CD4-positive, alpha-beta T cell (primary cell): ENCODE measurements around the gene PRRX2. TPM values are rescaled to one million over a fixed set of nuclear protein-coding genes. Genes with fewer than 3 reads are reported as not detected.
A peak's percentile ranks its signal among the peaks of the same experiment; 100 is the strongest.

Experiments used
- ATAC-seq: fragments of 200-7000 bp; cut with Tn5 transposase; one replicate; pipeline ENCODE4 v1.10.0; 2022; ENCODE audit warnings: mild to moderate bottlenecking; ENCODE audit not compliant: poor library complexity
- CTCF ChIA-PET: fragments of 350-600 bp; sonication (Branson Sonifier 250); formaldehyde crosslinking; loops from one replicate; lab custom pipeline; 2021; ENCODE audit warnings: antibody characterized with exemption, inconsistent platforms; lab: Charles Lee
- POLR2A ChIA-PET: fragments of 350-600 bp; sonication (Branson Sonifier 250); formaldehyde crosslinking; loops from one replicate; lab custom pipeline; 2021; ENCODE audit warnings: antibody characterized with exemption, inconsistent platforms; lab: Charles Lee
- DNase-seq, 14 experiments: peaks; one replicate each; pipeline ENCODE4 v3.0.0-alpha.2; 2013 to 2020; ENCODE audit warnings: mixed read lengths in 2 of 14
- H3K27ac ChIP-seq, 2 donors: one replicate each; pipeline versions ENCODE4 v1.5.1 to v1.7.0; 2013; ENCODE audit warnings: low read length in 2 of 2, low read depth in 1 of 2, mild to moderate bottlenecking in 1 of 2
- H3K27me3 ChIP-seq, 2 experiments: 1 replicate in 1 of 2; 2 replicates in 1 of 2; pipeline versions ENCODE4 v1.6.1 to v1.7.0; 2013; ENCODE audit warnings: low read length in 2 of 2, control low read depth in 1 of 2, mild to moderate bottlenecking in 1 of 2, moderate library complexity in 1 of 2; ENCODE audit not compliant: insufficient read depth in 2 of 2, control insufficient read depth in 1 of 2
- H3K36me3 ChIP-seq: one replicate; pipeline ENCODE4 v1.6.1; 2013; ENCODE audit warnings: low read length, control low read depth; ENCODE audit not compliant: insufficient read depth
- H3K4me1 ChIP-seq: one replicate; pipeline ENCODE4 v1.6.1; 2013; ENCODE audit warnings: low read length, control low read depth; ENCODE audit not compliant: insufficient read depth
- H3K4me3 ChIP-seq: one replicate; pipeline ENCODE4 v1.5.1; 2013; ENCODE audit warnings: mild to moderate bottlenecking, low read length, moderate library complexity
- H3K9me3 ChIP-seq, 2 experiments: 1 replicate in 1 of 2; 2 replicates in 1 of 2; pipeline versions ENCODE4 v1.6.1 to v1.7.0; 2013; ENCODE audit warnings: low read length in 2 of 2, mild to moderate bottlenecking in 2 of 2, control low read depth in 1 of 2, moderate library complexity in 1 of 2; ENCODE audit not compliant: control insufficient read depth in 1 of 2, insufficient read depth in 1 of 2
- H3K27ac Mint-ChIP-seq: one replicate; pipeline ENCODE4 v1.8.0; 2020; ENCODE audit warnings: mixed read lengths
- H3K27me3 Mint-ChIP-seq: one replicate; pipeline ENCODE4 v1.8.0; 2021; ENCODE audit warnings: mixed read lengths
- H3K36me3 Mint-ChIP-seq: one replicate; pipeline ENCODE4 v1.8.0; 2021; ENCODE audit warnings: low read depth, mixed read lengths
- H3K4me1 Mint-ChIP-seq: one replicate; pipeline ENCODE4 v1.8.0; 2021; ENCODE audit warnings: low read depth, mixed read lengths
- H3K4me3 Mint-ChIP-seq: one replicate; pipeline ENCODE4 v1.8.0; 2020; ENCODE audit warnings: mild to moderate bottlenecking, mixed read lengths
- H3K9me3 Mint-ChIP-seq: one replicate; pipeline ENCODE4 v1.8.0; 2020; ENCODE audit warnings: mixed read lengths
- intact Hi-C, 2 experiments: fragments of 100-400 bp; cut with DNase I in 1 of 2; cut with micrococcal nuclease in 1 of 2; formaldehyde crosslinking; loops; one replicate each; pipeline versions ENCODE4 v1.15.1 to v1.9.0; 2023 to 2025; cut with DNase I, micrococcal nuclease
- total RNA-seq, 174 experiments: library from RNA in 2 of 174; stranded (reverse) in 2 of 174; gene quantifications; one replicate each; pipeline ENCODE4 v1.2.3 and lab custom pipeline; 2021 to 2026
- TF ChIP-seq, protein P1 (sequence below): fragments of 200-600 bp; IDR thresholded peaks from one replicate; pipeline ENCODE4 v1.8.0; 2022; ENCODE audit warnings: antibody characterized with exemption, mild to moderate bottlenecking

Gene PRRX2
- total RNA-seq, 2 experiments from 2014 or later: not detected

DNA sequence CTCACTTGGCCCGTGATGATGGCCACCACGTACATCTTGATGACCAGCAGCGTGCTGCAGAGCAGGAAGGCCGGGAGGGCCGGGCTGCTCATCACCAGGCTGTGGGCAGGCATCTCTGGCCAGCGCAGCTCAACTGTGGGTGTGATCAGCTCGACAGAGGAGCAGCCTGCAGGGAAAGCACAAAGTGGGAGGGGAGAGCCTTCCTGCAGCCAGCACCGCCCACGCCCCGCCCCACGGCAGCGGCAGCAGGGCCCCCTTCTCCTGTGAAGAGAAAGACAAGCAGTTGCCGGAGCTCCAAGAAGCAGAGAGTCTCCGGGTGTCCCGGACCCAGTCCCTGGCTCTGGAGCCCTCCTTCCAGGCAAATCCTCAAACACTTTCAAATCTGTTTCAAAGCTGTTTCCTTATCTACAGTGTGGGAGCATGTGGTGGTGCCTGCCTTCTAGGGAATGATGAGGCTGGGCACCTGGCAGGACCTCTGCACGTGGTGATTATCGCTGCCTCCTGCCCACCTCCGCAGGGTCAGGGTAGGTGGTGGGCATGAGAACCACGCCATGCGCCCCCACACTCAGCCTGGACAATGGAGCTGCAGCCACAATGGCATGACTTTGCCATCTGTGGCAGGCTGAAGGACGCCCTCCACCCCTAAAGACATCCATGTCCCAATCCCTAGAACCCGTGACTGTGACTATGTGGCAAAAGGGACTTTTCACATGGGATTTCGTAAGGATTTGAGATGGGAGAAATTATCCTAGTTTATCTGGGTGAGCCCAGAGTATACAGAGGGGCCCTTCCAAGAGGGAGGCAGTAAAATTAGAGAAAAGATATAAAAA lies 87.7 kb downstream of the PRRX2 start, which contains the start of gene PTGES:
Gene PTGES, minus strand, starts transcription at position 143 of the 830 bp plus-strand sequence. Its CDS starts 30 bp downstream, at position 113.
- DNase-seq (peak; percentile 18 to 78 (median 46)), ATAC-seq (peak; percentile 89)
- ChIA-PET POLR2A (no interaction called here), CTCF (interaction anchor here (1.2 kb wide), 1 partner anchor 15 kb away, joined by 3 read pairs; no protein-coding TSS in a partner anchor)
- H3K4me3 Mint-ChIP-seq: no peak within 1 kb of the TSS
- intact Hi-C loops: no loop called here
- peaks cover 24% of the 10 kb centered on the region for H3K4me1 Mint-ChIP-seq
- H3K36me3 ChIP-seq: no peaks in the 10 kb centered on the region
- TF ChIP-seq, protein P1, sequence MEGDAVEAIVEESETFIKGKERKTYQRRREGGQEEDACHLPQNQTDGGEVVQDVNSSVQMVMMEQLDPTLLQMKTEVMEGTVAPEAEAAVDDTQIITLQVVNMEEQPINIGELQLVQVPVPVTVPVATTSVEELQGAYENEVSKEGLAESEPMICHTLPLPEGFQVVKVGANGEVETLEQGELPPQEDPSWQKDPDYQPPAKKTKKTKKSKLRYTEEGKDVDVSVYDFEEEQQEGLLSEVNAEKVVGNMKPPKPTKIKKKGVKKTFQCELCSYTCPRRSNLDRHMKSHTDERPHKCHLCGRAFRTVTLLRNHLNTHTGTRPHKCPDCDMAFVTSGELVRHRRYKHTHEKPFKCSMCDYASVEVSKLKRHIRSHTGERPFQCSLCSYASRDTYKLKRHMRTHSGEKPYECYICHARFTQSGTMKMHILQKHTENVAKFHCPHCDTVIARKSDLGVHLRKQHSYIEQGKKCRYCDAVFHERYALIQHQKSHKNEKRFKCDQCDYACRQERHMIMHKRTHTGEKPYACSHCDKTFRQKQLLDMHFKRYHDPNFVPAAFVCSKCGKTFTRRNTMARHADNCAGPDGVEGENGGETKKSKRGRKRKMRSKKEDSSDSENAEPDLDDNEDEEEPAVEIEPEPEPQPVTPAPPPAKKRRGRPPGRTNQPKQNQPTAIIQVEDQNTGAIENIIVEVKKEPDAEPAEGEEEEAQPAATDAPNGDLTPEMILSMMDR: no peak
- H3K4me3 ChIP-seq: no peak within 1 kb of the TSS
- no peak within 1 kb of the TSS for H3K27ac ChIP-seq
- H3K36me3 Mint-ChIP-seq: no peaks in the 10 kb centered on the region
- H3K9me3 Mint-ChIP-seq: no peaks in the 10 kb centered on the region
- no peak within 1 kb of the TSS for H3K27ac Mint-ChIP-seq
- peaks cover 12% of the 10 kb centered on the region for H3K27me3 Mint-ChIP-seq
- no peaks in the 10 kb centered on the region for H3K9me3 ChIP-seq
- H3K4me1 ChIP-seq: peaks cover 23% of the 10 kb centered on the region
- H3K27me3 ChIP-seq: peaks cover 0 to 3% of the 10 kb centered on the region in 2 experiments

DNA sequence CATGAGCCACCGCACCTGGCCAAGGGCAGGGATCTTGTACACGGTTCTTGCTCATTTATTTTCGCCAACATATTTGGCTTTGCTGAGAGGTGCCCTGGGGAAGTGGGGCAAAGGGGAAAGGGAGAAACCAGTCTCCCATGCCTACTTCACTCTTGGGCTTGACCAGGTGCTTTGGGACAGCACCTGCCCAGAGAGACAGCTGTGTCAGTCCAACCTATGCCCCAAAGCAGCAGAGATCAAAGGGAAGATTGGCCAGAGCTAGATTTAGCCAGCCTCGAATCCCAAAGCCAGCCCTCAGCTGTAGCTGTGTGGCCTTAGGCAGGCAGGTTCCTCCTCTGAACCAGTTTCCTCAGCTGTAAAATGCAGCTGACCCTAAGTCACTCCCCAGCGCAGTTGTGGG lies 89.7 kb downstream of the PRRX2 start:
- H3K9me3 ChIP-seq: no peaks in the 10 kb centered on the region
- peaks cover 14% of the 10 kb centered on the region for H3K27me3 Mint-ChIP-seq
- DNase-seq: no peak
- ATAC-seq: no peak
- ChIA-PET POLR2A (no interaction called here), CTCF (interaction anchor here (2.4 kb wide), 1 partner anchor 18 kb away, joined by 5 read pairs; no protein-coding TSS in a partner anchor)
- H3K9me3 Mint-ChIP-seq: no peaks in the 10 kb centered on the region
- H3K27ac Mint-ChIP-seq: no peak overlapping the region
- H3K4me3 Mint-ChIP-seq: no peak overlapping the region
- peaks cover 23% of the 10 kb centered on the region for H3K4me1 ChIP-seq
- H3K27me3 ChIP-seq: peaks cover 0 to 3% of the 10 kb centered on the region in 2 experiments
- TF ChIP-seq, protein P1: no peak
- H3K4me3 ChIP-seq: no peak overlapping the region
- no peaks in the 10 kb centered on the region for H3K36me3 Mint-ChIP-seq
- no peaks in the 10 kb centered on the region for H3K36me3 ChIP-seq
- peaks cover 28% of the 10 kb centered on the region for H3K4me1 Mint-ChIP-seq
- H3K27ac ChIP-seq: no peak overlapping the region
- intact Hi-C loops: no loop called here

DNA sequence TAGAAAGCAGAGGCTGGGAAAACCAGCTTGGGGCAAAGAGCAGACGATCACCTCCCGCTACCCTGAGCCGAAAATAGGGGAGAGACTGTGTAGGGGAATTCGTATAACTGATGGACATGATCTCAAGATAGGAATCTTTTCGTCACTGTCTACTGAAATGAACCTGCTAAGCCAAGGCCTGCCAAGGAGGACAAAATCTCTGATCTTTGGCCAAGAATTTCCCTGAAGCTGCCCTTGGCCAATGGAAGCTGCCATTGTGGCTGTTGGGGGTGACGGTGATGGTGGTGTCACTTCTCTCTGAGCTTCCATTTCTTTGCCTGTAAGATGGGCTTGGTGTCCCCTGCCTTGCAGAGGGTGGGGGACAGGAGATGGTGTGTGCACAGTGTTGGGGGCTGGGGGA lies 90.7 kb downstream of the PRRX2 start:
- Histone ChIP-seq H3K27me3 (peaks cover 0 to 3% of the 10 kb centered on the region in 2 experiments), H3K9me3 (no peaks in the 10 kb centered on the region), H3K27ac (no peak overlapping the region), H3K4me3 (no peak overlapping the region), H3K4me1 (peaks cover 23% of the 10 kb centered on the region), H3K36me3 (no peaks in the 10 kb centered on the region)
- ATAC-seq (no peak), DNase-seq (no peak)
- Mint-ChIP-seq H3K4me3 (no peak overlapping the region), H3K27me3 (peaks cover 14% of the 10 kb centered on the region), H3K27ac (no peak overlapping the region), H3K36me3 (no peaks in the 10 kb centered on the region), H3K9me3 (no peaks in the 10 kb centered on the region), H3K4me1 (peaks cover 28% of the 10 kb centered on the region)
- TF ChIP-seq, protein P1: no peak
- intact Hi-C loops: no loop called here
- ChIA-PET CTCF (interaction anchor here (2.4 kb wide), 1 partner anchor 19 kb away, joined by 5 read pairs; no protein-coding TSS in a partner anchor), POLR2A (no interaction called here)
